ENCODE results near the gene ANO2.

ANO2 gene

GRCh38 chr12:5874514-5874913 lies 70.5 kb downstream of the ANO2 start:
- Mint-ChIP-seq H3K9me3 (no peaks in the 10 kb centered on the region), H3K27ac (no peak overlapping the region), H3K27me3 (ENCODE audit: low read depth) (no peaks in the 10 kb centered on the region), H3K4me3 (no peak overlapping the region), H3K4me1 (ENCODE audit: low read depth) (no peaks in the 10 kb centered on the region), H3K36me3 (ENCODE audit: low read depth) (no peaks in the 10 kb centered on the region)
- no peak for DNase-seq (ENCODE audit: low spot score)

- Mint-ChIP-seq H3K27me3 (ENCODE audit: low read depth) (no peaks in the 10 kb centered on the region), H3K4me1 (ENCODE audit: low read depth) (no peaks in the 10 kb centered on the region), H3K36me3 (ENCODE audit: low read depth) (no peaks in the 10 kb centered on the region), H3K9me3 (no peaks in the 10 kb centered on the region), H3K4me3 (no peak overlapping the region), H3K27ac (no peak overlapping the region)
- DNase-seq (ENCODE audit: low spot score), result no peak
Observed at GRCh38 chr12:5873281-5873919, 71.7 kb downstream of the ANO2 start.

GRCh38 chr12:5872745-5873144 lies 72.3 kb downstream of the ANO2 start:
- Mint-ChIP-seq H3K36me3 (ENCODE audit: low read depth) (no peaks in the 10 kb centered on the region), H3K4me1 (ENCODE audit: low read depth) (no peaks in the 10 kb centered on the region), H3K4me3 (no peak overlapping the region), H3K27ac (no peak overlapping the region), H3K9me3 (no peaks in the 10 kb centered on the region), H3K27me3 (ENCODE audit: low read depth) (no peaks in the 10 kb centered on the region)
- DNase-seq (ENCODE audit: low spot score), result no peak

GRCh38 chr12:5871741-5872140 lies 73.3 kb downstream of the ANO2 start:
- Mint-ChIP-seq H3K4me3 (no peak overlapping the region), H3K9me3 (no peaks in the 10 kb centered on the region), H3K4me1 (ENCODE audit: low read depth) (no peaks in the 10 kb centered on the region), H3K27me3 (ENCODE audit: low read depth) (no peaks in the 10 kb centered on the region), H3K36me3 (ENCODE audit: low read depth) (no peaks in the 10 kb centered on the region), H3K27ac (no peak overlapping the region)
- DNase-seq (ENCODE audit: low spot score), result no peak

- no peaks in the 10 kb centered on the region for H3K4me1 Mint-ChIP-seq (ENCODE audit: low read depth)
- no peak overlapping the region for H3K27ac Mint-ChIP-seq
- no peaks in the 10 kb centered on the region for H3K9me3 Mint-ChIP-seq
- H3K36me3 Mint-ChIP-seq (ENCODE audit: low read depth), result no peaks in the 10 kb centered on the region
- no peak overlapping the region for H3K4me3 Mint-ChIP-seq
- no peaks in the 10 kb centered on the region for H3K27me3 Mint-ChIP-seq (ENCODE audit: low read depth)
- no peak for DNase-seq (ENCODE audit: low spot score)
Observed at GRCh38 chr12:5870183-5870582, 74.9 kb downstream of the ANO2 start.

GRCh38 chr12:5868625-5869295 lies 76.3 kb downstream of the ANO2 start:
- Mint-ChIP-seq H3K36me3 (ENCODE audit: low read depth) (no peaks in the 10 kb centered on the region), H3K4me3 (no peak overlapping the region), H3K9me3 (no peaks in the 10 kb centered on the region), H3K4me1 (ENCODE audit: low read depth) (no peaks in the 10 kb centered on the region), H3K27me3 (ENCODE audit: low read depth) (no peaks in the 10 kb centered on the region), H3K27ac (no peak overlapping the region)
- DNase-seq (ENCODE audit: low spot score), result no peak

GRCh38 chr12:5865397-5865796 lies 79.7 kb downstream of the ANO2 start:
- H3K36me3 Mint-ChIP-seq (ENCODE audit: low read depth), result no peaks in the 10 kb centered on the region
- H3K9me3 Mint-ChIP-seq, result no peaks in the 10 kb centered on the region
- H3K27ac Mint-ChIP-seq, result no peak overlapping the region
- no peaks in the 10 kb centered on the region for H3K27me3 Mint-ChIP-seq (ENCODE audit: low read depth)
- H3K4me1 Mint-ChIP-seq (ENCODE audit: low read depth), result no peaks in the 10 kb centered on the region
- no peak for DNase-seq (ENCODE audit: low spot score)
- no peak overlapping the region for H3K4me3 Mint-ChIP-seq

GRCh38 chr12:5864972-5865371 lies 80.1 kb downstream of the ANO2 start:
- no peaks in the 10 kb centered on the region for H3K36me3 Mint-ChIP-seq (ENCODE audit: low read depth)
- no peaks in the 10 kb centered on the region for H3K4me1 Mint-ChIP-seq (ENCODE audit: low read depth)
- DNase-seq (ENCODE audit: low spot score), result no peak

GRCh38 chr12:5864301-5864700 lies 80.8 kb downstream of the ANO2 start:
- Mint-ChIP-seq H3K9me3 (no peaks in the 10 kb centered on the region), H3K4me3 (no peak overlapping the region), H3K27ac (no peak overlapping the region), H3K4me1 (ENCODE audit: low read depth) (no peaks in the 10 kb centered on the region), H3K36me3 (ENCODE audit: low read depth) (no peaks in the 10 kb centered on the region), H3K27me3 (ENCODE audit: low read depth) (no peaks in the 10 kb centered on the region)
- DNase-seq (ENCODE audit: low spot score), result no peak

More at GRCh38 chr12:5864972-5865371, 80.1 kb downstream of the ANO2 start:
- no peaks in the 10 kb centered on the region for H3K9me3 Mint-ChIP-seq
- H3K27ac Mint-ChIP-seq, result no peak overlapping the region
- no peak overlapping the region for H3K4me3 Mint-ChIP-seq
- H3K27me3 Mint-ChIP-seq (ENCODE audit: low read depth), result no peaks in the 10 kb centered on the region

GRCh38 chr12:5861416-5861815 lies 83.6 kb downstream of the ANO2 start:
- no peaks in the 10 kb centered on the region for H3K36me3 Mint-ChIP-seq (ENCODE audit: low read depth)
- H3K9me3 Mint-ChIP-seq, result no peaks in the 10 kb centered on the region
- no peak overlapping the region for H3K27ac Mint-ChIP-seq
- no peak overlapping the region for H3K4me3 Mint-ChIP-seq
- no peak for DNase-seq (ENCODE audit: low spot score)
- peaks cover 1% of the 10 kb centered on the region for H3K27me3 Mint-ChIP-seq (ENCODE audit: low read depth)
- H3K4me1 Mint-ChIP-seq (ENCODE audit: low read depth), result no peaks in the 10 kb centered on the region

- no peak overlapping the region for H3K27ac Mint-ChIP-seq
- H3K9me3 Mint-ChIP-seq, result no peaks in the 10 kb centered on the region
- H3K4me1 Mint-ChIP-seq (ENCODE audit: low read depth), result no peaks in the 10 kb centered on the region
- H3K27me3 Mint-ChIP-seq (ENCODE audit: low read depth), result peaks cover 7% of the 10 kb centered on the region
- DNase-seq (ENCODE audit: low spot score), result no peak
- H3K4me3 Mint-ChIP-seq, result no peak overlapping the region
- H3K36me3 Mint-ChIP-seq (ENCODE audit: low read depth), result no peaks in the 10 kb centered on the region
Observed at GRCh38 chr12:5856692-5857091, 88.4 kb downstream of the ANO2 start.

- Mint-ChIP-seq H3K36me3 (ENCODE audit: low read depth) (no peaks in the 10 kb centered on the region), H3K4me3 (no peak overlapping the region), H3K27me3 (ENCODE audit: low read depth) (no peaks in the 10 kb centered on the region), H3K9me3 (no peaks in the 10 kb centered on the region), H3K4me1 (ENCODE audit: low read depth) (no peaks in the 10 kb centered on the region), H3K27ac (no peak overlapping the region)
- no peak for DNase-seq (ENCODE audit: low spot score)
Observed at GRCh38 chr12:5846950-5847349, 98.1 kb downstream of the ANO2 start.

- no peaks in the 10 kb centered on the region for H3K27me3 Mint-ChIP-seq (ENCODE audit: low read depth)
- no peaks in the 10 kb centered on the region for H3K9me3 Mint-ChIP-seq
- no peak for DNase-seq (ENCODE audit: low spot score)
- no peak overlapping the region for H3K27ac Mint-ChIP-seq
- no peaks in the 10 kb centered on the region for H3K4me1 Mint-ChIP-seq (ENCODE audit: low read depth)
- H3K4me3 Mint-ChIP-seq, result no peak overlapping the region
- no peaks in the 10 kb centered on the region for H3K36me3 Mint-ChIP-seq (ENCODE audit: low read depth)
Observed at GRCh38 chr12:5840944-5841343, 104.1 kb downstream of the ANO2 start.

- Mint-ChIP-seq H3K4me1 (ENCODE audit: low read depth) (no peaks in the 10 kb centered on the region), H3K36me3 (ENCODE audit: low read depth) (no peaks in the 10 kb centered on the region), H3K4me3 (no peak overlapping the region), H3K9me3 (no peaks in the 10 kb centered on the region), H3K27me3 (ENCODE audit: low read depth) (no peaks in the 10 kb centered on the region), H3K27ac (no peak overlapping the region)
- no peak for DNase-seq (ENCODE audit: low spot score)
Observed at GRCh38 chr12:5830111-5830510, 114.9 kb downstream of the ANO2 start.

GRCh38 chr12:5827591-5827990 lies 117.5 kb downstream of the ANO2 start:
- H3K4me1 Mint-ChIP-seq (ENCODE audit: low read depth), result no peaks in the 10 kb centered on the region
- no peak for DNase-seq (ENCODE audit: low spot score)
- H3K4me3 Mint-ChIP-seq, result no peak overlapping the region
- H3K27ac Mint-ChIP-seq, result no peak overlapping the region
- H3K36me3 Mint-ChIP-seq (ENCODE audit: low read depth), result no peaks in the 10 kb centered on the region
- H3K27me3 Mint-ChIP-seq (ENCODE audit: low read depth), result no peaks in the 10 kb centered on the region
- H3K9me3 Mint-ChIP-seq, result no peaks in the 10 kb centered on the region
